Measurements from ENCODE around the gene MAP10. TPM values are rescaled to one million over a fixed set of nuclear protein-coding genes. Genes with fewer than 3 reads are reported as not detected.

MAP10 gene, protein sequence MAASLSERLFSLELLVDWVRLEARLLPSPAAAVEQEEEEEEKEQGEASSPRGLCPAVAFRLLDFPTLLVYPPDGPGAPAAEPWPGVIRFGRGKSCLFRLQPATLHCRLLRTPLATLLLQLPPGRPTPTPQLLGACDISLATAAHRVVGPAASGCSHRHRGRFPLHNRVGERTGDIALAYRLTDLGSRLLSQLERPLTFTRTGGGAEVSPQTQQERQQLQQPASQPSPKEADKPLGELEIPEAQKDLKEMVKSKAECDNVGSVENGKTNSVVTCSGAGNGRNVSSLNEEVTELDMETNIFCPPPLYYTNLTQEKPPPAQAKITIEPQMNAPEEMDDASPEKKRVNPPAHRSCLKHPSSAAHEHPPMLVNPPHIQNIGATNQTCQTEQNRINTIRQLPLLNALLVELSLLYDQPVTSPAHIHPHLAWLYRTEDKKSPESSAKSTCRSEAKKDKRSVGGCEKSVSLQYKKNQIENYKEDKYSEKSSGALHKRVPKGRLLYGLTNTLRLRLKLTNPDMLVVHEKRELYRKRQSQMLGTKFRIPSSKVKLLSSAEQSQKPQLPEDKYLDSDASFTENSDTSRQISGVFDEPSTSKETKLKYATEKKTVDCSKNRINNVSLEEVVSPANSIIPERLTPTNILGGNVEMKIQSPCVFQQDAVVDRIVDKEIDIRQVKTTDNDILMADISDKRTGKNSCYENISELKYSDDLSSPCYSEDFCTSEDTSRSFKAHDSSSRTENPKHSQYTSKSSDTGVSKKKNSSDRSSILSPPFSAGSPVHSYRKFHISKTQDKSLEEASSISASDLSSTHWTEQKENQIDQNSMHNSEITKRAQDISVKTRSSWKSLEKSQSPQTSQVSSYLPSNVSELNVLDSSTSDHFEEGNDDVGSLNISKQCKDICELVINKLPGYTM
- total RNA-seq: 3.0 and 3.2 TPM in 2 replicates

DNA sequence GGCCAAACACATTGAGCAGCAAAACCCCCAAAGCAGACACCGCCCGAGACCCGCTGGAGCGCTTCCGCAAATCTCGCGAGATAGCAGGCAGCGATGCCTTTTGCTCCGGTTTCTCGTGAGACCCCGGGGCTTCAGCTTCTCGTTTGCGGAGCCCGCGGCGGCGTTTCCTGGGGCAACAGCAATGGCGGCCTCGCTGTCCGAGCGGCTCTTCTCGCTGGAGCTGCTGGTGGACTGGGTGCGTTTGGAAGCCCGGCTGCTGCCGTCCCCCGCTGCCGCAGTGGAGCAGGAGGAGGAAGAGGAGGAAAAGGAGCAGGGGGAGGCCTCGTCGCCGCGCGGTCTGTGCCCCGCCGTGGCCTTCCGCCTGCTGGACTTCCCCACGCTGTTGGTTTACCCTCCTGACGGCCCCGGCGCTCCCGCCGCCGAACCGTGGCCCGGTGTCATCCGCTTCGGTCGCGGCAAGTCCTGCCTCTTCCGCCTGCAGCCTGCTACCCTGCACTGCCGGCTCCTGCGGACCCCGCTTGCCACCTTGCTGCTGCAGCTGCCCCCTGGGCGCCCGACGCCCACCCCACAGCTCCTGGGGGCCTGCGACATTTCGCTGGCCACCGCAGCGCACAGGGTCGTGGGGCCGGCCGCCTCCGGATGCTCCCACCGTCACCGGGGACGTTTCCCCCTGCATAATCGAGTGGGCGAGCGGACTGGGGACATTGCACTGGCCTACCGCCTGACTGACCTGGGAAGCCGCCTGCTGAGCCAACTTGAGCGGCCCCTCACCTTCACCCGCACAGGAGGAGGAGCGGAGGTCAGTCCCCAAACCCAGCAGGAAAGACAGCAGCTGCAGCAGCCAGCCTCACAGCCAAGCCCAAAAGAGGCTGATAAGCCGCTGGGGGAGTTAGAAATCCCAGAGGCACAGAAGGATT lies at the start of gene MAP10:
MAP10 (plus strand) TSS at position 148 of the 917 bp plus-strand sequence; CDS start at position 182, 34 bp downstream.
- peaks cover 31% of the 10 kb centered on the region for H3K4me1 Mint-ChIP-seq (ENCODE audit: low read depth)

DNA sequence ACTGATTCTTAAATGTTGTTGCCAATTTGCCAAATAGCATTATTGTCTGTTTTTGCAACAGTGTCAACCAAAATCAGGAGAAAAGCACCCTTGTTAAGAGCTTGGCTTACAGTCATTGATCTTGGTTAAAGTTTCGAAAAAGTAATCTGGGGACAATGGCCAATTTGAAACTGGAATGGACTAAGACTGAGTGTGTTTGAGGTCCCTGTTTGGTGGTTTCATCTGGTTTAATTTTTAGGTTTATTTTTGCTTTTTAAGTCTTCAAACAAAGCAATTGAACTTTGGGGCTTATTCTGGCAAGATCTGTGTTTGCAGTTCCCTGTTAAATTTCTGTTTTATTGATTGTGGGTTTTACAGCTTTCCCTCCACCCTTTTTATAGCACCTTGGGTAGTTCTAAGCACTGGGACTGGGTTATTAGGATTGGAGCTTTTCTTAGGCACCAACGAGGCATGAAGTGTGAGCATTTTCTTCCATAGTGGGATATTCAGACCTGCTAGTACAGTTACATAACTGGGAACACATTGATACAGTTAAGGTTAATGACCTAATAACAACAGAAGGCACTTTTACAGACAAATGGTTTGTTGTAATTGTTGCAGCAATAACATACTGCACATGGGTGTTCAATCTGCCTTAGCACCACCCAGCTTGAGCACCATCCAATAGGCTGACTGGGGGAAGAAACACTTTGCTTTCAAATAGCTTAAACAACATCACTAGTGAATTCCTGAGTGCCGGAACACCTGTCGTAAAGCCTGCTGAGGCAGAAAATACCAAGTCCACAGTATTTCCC lies 40.6 kb upstream of the MAP10 start:
- H3K36me3 Mint-ChIP-seq (ENCODE audit: low read depth): no peaks in the 10 kb centered on the region
- peaks cover 8% of the 10 kb centered on the region for H3K27me3 Mint-ChIP-seq (ENCODE audit: low read depth)
- no peak overlapping the region for H3K27ac Mint-ChIP-seq
- intact Hi-C loops (cut with micrococcal nuclease): no loop called here
- no peak for DNase-seq (ENCODE audit: low spot score)
- peaks cover 4% of the 10 kb centered on the region for H3K9me3 Mint-ChIP-seq
- no peak overlapping the region for H3K4me3 Mint-ChIP-seq (ENCODE audit: low read depth)
- H3K4me1 Mint-ChIP-seq (ENCODE audit: low read depth): peaks cover 2% of the 10 kb centered on the region

More for the DNA sequence above, at the start of gene MAP10:
- Mint-ChIP-seq H3K36me3 (ENCODE audit: low read depth) (peaks cover 22% of the 10 kb centered on the region), H3K27ac (peak within 1 kb of the TSS; percentile 79), H3K9me3 (peaks cover 2% of the 10 kb centered on the region), H3K4me3 (ENCODE audit: low read depth) (peak within 1 kb of the TSS; percentile 90), H3K27me3 (ENCODE audit: low read depth) (peaks cover 6% of the 10 kb centered on the region)
- intact Hi-C loops (cut with micrococcal nuclease): loop anchor here (1.0 to 10.0 kb wide), 3 partner anchors 145 to 309 kb away; partner anchors contain the start of genes NTPCR and SIPA1L2
- peak; percentile 77 for DNase-seq (ENCODE audit: low spot score)

DNA sequence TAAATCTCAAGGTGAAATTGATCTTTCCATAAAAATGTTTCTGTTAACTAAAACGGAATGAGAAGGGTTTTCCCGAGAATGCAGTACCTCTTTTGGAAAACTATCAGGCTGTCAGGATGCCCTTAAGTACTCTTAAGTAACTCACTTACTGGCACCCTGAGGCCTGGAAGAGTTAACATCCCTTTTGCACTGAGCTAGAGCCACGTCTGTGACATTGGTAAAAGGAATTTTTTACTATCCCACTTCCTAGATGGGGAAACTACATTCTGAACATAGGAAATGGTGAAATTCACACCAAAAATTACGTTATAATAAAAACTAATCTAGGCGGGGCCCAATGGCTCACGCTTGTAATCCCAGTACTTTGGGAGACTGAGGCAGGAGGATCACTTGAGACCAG lies 39.7 kb upstream of the MAP10 start:
- H3K27me3 Mint-ChIP-seq (ENCODE audit: low read depth): peaks cover 8% of the 10 kb centered on the region
- H3K9me3 Mint-ChIP-seq: peaks cover 4% of the 10 kb centered on the region
- no peaks in the 10 kb centered on the region for H3K36me3 Mint-ChIP-seq (ENCODE audit: low read depth)
- no peak overlapping the region for H3K4me3 Mint-ChIP-seq (ENCODE audit: low read depth)
- intact Hi-C loops (cut with micrococcal nuclease): no loop called here
- DNase-seq (ENCODE audit: low spot score): no peak
- H3K27ac Mint-ChIP-seq: no peak overlapping the region
- peaks cover 2% of the 10 kb centered on the region for H3K4me1 Mint-ChIP-seq (ENCODE audit: low read depth)

DNA sequence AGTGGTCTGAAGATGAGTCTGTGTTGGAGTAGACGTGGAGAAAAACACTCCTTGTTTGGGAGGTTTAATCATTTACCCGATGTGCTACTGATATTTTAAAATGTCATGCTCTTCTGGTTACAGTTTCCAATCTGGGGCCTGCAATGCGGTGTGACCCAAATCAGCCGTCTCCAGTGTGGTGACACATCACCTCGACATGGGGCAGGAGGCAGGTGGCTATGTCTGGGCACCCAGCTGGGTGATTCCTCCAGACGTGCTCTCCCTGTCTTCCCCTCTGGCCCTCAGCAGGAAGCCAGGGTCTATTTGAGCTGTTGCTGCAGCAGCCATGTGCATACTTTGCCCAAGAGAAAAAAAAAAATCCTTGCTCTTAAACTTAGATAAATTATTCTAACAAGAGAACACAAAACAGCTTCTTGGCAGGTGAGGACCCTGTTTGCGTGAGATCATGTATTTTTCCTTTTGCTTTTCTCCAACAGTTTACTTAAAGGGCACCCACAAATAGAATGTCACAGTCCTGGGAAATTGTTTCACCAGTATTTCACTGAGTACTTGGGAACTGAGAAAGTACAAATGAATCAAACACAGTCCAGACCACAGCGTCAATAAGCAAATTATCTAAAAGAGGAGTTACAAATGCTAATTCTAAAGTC lies 38.9 kb upstream of the MAP10 start:
- no peaks in the 10 kb centered on the region for H3K36me3 Mint-ChIP-seq (ENCODE audit: low read depth)
- peaks cover 8% of the 10 kb centered on the region for H3K27me3 Mint-ChIP-seq (ENCODE audit: low read depth)
- no peak for DNase-seq (ENCODE audit: low spot score)
- peaks cover 2% of the 10 kb centered on the region for H3K4me1 Mint-ChIP-seq (ENCODE audit: low read depth)
- H3K9me3 Mint-ChIP-seq: peaks cover 4% of the 10 kb centered on the region
- intact Hi-C loops (cut with micrococcal nuclease): no loop called here
- H3K27ac Mint-ChIP-seq: no peak overlapping the region
- no peak overlapping the region for H3K4me3 Mint-ChIP-seq (ENCODE audit: low read depth)

DNA sequence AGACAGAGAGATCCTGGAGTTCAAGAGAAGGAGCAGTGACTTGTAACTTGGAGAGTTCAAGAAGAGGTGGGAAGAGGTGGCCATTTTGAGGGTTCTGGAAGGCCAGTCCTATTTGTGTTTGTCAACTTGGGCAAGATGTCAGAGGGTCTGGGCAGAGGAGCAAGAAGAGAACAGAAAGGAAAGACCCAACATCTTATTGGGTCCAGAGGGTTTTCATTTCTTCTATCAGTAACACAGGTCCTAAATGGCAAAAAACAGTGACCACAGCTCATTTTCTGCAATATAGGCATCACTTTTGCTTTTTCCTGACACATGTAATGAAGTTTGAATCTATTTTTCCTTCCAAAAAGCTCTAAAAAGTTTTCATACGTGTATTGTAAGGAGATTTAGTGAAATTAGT lies 38.3 kb upstream of the MAP10 start:
- Mint-ChIP-seq H3K36me3 (ENCODE audit: low read depth) (no peaks in the 10 kb centered on the region), H3K27ac (no peak overlapping the region), H3K9me3 (peaks cover 4% of the 10 kb centered on the region), H3K4me3 (ENCODE audit: low read depth) (no peak overlapping the region), H3K27me3 (ENCODE audit: low read depth) (peaks cover 8% of the 10 kb centered on the region), H3K4me1 (ENCODE audit: low read depth) (peaks cover 2% of the 10 kb centered on the region)
- DNase-seq (ENCODE audit: low spot score): no peak
- intact Hi-C loops (cut with micrococcal nuclease): no loop called here

DNA sequence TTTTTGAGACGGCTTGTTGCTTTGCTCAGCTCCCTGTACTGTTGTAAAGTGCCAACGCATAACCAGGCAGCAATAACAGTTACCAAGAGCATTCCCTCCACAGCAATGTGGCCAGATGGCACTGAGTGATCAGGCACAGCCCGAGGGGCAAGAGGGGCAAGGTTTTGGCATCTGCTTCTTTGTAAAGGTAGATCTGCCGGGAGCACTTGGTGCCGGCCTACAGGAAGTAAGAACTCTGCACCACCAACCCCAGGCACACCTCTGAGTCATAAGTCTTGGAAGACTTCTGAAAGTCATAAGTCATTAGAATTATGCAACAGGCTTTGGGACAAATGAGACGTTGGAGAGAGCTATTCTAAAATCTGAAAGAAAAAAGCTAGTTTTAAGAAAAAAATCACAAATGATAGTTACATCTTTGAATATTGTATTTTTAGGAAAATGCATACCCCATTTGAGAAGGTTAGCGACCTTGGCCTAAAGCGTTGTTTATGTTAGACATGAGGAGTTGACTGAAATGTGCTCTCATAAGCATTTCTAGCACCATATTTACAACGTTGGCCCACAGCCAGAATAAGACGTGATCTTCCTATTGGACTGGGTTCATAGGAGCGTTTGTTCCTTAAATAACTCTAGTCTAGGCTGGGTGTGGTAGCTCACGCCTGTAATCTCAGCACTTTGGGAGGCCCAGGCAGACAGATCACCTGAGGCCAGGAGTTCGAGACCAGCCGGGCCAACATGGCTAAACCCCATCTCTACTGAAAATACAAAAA lies 37.7 kb upstream of the MAP10 start:
- Mint-ChIP-seq H3K27me3 (ENCODE audit: low read depth) (peaks cover 8% of the 10 kb centered on the region), H3K36me3 (ENCODE audit: low read depth) (no peaks in the 10 kb centered on the region)

DNA sequence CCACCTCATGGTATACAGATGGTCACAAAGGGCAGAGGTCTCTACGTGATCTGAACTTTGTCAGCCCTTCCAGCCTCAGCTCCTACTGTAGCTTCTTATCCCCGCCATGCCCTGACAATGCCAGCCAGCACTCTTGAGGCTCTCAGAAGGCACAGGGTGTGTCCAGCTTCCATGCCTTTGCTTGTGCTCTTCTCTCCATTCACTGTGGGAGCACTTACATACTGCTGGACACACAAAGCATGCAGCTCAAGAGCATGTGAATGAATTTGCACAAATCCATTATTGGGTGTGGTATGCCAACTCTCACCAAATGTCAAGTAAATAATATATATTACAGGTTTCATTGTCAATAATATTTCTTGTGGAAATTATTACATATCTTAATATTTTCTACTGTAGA lies 36.4 kb upstream of the MAP10 start:
- no peak for DNase-seq (ENCODE audit: low spot score)
- H3K4me3 Mint-ChIP-seq (ENCODE audit: low read depth): no peak overlapping the region
- peaks cover 4% of the 10 kb centered on the region for H3K27me3 Mint-ChIP-seq (ENCODE audit: low read depth)
- H3K4me1 Mint-ChIP-seq (ENCODE audit: low read depth): peaks cover 2% of the 10 kb centered on the region
- no peaks in the 10 kb centered on the region for H3K9me3 Mint-ChIP-seq
- intact Hi-C loops (cut with micrococcal nuclease): no loop called here
- no peak overlapping the region for H3K27ac Mint-ChIP-seq
- H3K36me3 Mint-ChIP-seq (ENCODE audit: low read depth): no peaks in the 10 kb centered on the region

More for the DNA sequence above, 37.7 kb upstream of the MAP10 start:
- intact Hi-C loops (cut with micrococcal nuclease): no loop called here
- H3K4me3 Mint-ChIP-seq (ENCODE audit: low read depth): no peak overlapping the region
- no peak overlapping the region for H3K27ac Mint-ChIP-seq
- DNase-seq (ENCODE audit: low spot score): no peak
- H3K9me3 Mint-ChIP-seq: peaks cover 4% of the 10 kb centered on the region
- H3K4me1 Mint-ChIP-seq (ENCODE audit: low read depth): peaks cover 2% of the 10 kb centered on the region

DNA sequence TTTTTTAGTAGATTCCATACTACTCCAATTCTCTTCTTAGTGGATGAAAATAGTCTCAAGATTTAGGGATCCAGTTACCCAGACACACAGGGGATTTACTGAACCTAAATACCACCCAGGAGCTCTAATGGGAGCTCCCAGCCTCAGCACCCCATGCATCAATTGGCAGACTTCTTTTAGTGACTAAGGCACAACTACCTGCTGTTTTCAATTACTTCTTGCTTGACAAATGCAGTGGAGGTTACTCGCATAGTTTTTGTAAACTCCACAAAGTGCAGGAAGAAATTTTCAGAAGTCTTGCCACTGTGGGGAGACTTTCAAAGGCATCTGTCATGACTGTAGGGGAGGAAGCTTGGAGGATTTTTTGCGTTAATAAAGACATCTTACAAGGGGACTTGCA lies 35.5 kb upstream of the MAP10 start:
- Mint-ChIP-seq H3K36me3 (ENCODE audit: low read depth) (no peaks in the 10 kb centered on the region), H3K27me3 (ENCODE audit: low read depth) (peaks cover 2% of the 10 kb centered on the region), H3K4me3 (ENCODE audit: low read depth) (no peak overlapping the region), H3K27ac (no peak overlapping the region), H3K9me3 (no peaks in the 10 kb centered on the region), H3K4me1 (ENCODE audit: low read depth) (peaks cover 2% of the 10 kb centered on the region)
- intact Hi-C loops (cut with micrococcal nuclease): no loop called here
- DNase-seq (ENCODE audit: low spot score): no peak

DNA sequence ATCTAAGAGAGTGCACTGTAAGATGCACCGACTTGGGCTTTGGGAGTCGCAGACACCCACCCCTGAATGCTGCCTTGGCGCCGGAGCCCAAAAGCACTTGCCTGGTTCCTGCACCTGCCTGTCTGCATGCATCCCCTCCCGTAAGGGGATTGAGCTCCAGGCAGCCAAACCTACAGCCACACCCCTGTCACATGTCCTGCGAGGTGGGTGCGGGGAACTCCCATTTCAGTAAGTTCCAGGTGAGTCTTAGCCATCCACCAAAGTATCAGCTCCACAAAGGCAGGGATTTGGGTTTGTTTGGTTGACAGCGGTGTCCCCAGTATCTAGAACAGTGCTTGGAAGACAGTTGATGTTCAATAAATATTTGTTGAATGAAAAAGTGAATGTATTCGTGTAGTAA lies 31.5 kb upstream of the MAP10 start:
- peaks cover 7% of the 10 kb centered on the region for H3K27me3 Mint-ChIP-seq (ENCODE audit: low read depth)
- H3K4me3 Mint-ChIP-seq (ENCODE audit: low read depth): no peak overlapping the region
- no peaks in the 10 kb centered on the region for H3K36me3 Mint-ChIP-seq (ENCODE audit: low read depth)
- H3K27ac Mint-ChIP-seq: no peak overlapping the region
- H3K9me3 Mint-ChIP-seq: no peaks in the 10 kb centered on the region
- H3K4me1 Mint-ChIP-seq (ENCODE audit: low read depth): no peaks in the 10 kb centered on the region
- no peak for DNase-seq (ENCODE audit: low spot score)
- intact Hi-C loops (cut with micrococcal nuclease): no loop called here

DNA sequence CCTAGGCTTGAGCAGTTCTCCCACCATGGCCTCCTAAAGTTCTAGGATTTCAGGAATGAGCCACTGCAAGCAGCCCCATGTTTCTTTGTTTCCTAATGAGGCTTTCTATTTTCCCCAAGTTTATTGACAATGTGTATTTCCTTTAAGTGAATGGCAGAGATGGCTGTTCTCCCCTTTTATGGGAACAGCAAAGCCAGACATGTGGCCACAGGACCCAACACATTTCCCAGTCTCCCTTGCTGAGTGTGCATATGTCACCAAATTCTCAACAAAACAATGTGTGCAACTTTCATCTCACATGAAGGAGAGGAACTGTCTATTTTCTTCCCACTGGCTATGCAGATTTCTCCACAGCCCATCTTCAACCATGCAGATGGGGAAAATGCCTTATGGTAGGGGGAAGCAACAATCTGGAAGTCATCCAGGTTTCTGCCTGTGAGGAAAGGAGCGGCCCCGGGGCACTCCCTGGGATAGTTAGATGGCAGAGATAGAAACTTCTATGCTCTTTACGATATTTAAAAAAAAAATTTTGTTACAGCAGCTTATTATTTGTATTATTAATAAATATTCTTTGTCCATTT lies 28.6 kb upstream of the MAP10 start:
- no peak for DNase-seq (ENCODE audit: low spot score)
- intact Hi-C loops (cut with micrococcal nuclease): no loop called here
- Mint-ChIP-seq H3K27ac (no peak overlapping the region), H3K9me3 (no peaks in the 10 kb centered on the region), H3K36me3 (ENCODE audit: low read depth) (no peaks in the 10 kb centered on the region), H3K4me3 (ENCODE audit: low read depth) (no peak overlapping the region), H3K4me1 (ENCODE audit: low read depth) (no peaks in the 10 kb centered on the region), H3K27me3 (ENCODE audit: low read depth) (peaks cover 9% of the 10 kb centered on the region)
